Suprapubic skin (tissue), 4 donors: ENCODE measurements around the gene MRPL51. TPM values are rescaled to one million over a fixed set of nuclear protein-coding genes. Genes with fewer than 3 reads are reported as not detected.

Experiments used
- DNase-seq, 2 donors: peaks; one replicate each; pipeline ENCODE4 v3.0.0-alpha.2; 2019; ENCODE audit warnings: low spot score in 2 of 2
- H3K27ac ChIP-seq: fragments of 200-600 bp; sonication (generic); one replicate; pipeline ENCODE4 v1.5.1; 2019
- H3K27me3 ChIP-seq: fragments of 200-600 bp; sonication (generic); one replicate; pipeline ENCODE4 v1.5.1; 2019
- H3K36me3 ChIP-seq: fragments of 200-600 bp; sonication (generic); one replicate; pipeline ENCODE4 v1.5.1; 2019
- H3K4me1 ChIP-seq: fragments of 200-600 bp; sonication (generic); one replicate; pipeline ENCODE4 v1.5.1; 2019
- H3K4me3 ChIP-seq: fragments of 200-600 bp; sonication (generic); one replicate; pipeline ENCODE4 v1.5.1; 2019; ENCODE audit warnings: mild to moderate bottlenecking
- H3K9me3 ChIP-seq: fragments of 200-600 bp; sonication (generic); one replicate; pipeline ENCODE4 v1.5.1; 2019
- EP300 ChIP-seq: sonication (generic); formaldehyde crosslinking; IDR thresholded peaks from one replicate; pipeline ENCODE4 v1.6.1; 2017; ENCODE audit warnings: antibody characterized with exemption
- POLR2A ChIP-seq, 2 donors: fragments of 450-650 bp; IDR thresholded peaks; one replicate each; pipeline ENCODE4 v1.6.1; 2017; ENCODE audit warnings: antibody characterized with exemption in 2 of 2, mild to moderate bottlenecking in 2 of 2, moderate library complexity in 2 of 2
- POLR2AphosphoS5 ChIP-seq, 3 donors: sonication (generic); formaldehyde crosslinking; IDR thresholded peaks; one replicate each; pipeline ENCODE4 v1.6.1; 2017; ENCODE audit warnings: antibody characterized with exemption in 3 of 3
- WGBS: methylation state at CpG from one replicate; pipeline ENCODE4 v1.1.5; 2018; 5-methylcytosine and 5-hydroxymethylcytosine counted together
- total RNA-seq, 4 donors: library from RNA; depleted of rRNA; stranded (reverse); fragments of >200 nt; gene quantifications; one replicate each; pipeline ENCODE4 v1.1.0, GENCODE V29; 2016
- TF ChIP-seq, protein P1 (sequence below), 2 donors: fragments of 200-600 bp in 1 of 2; fragments of 450-650 bp in 1 of 2; sonication (generic) in 1 of 2; IDR thresholded peaks; one replicate each; pipeline ENCODE4 v1.5.1; 2016 to 2019; ENCODE audit warnings: antibody characterized with exemption in 2 of 2, mild to moderate bottlenecking in 1 of 2, moderate library complexity in 1 of 2

Gene MRPL51
- total RNA-seq, 4 donors from 2014 or later, result 28.0 to 42.2 (median 37.9) TPM

DNA sequence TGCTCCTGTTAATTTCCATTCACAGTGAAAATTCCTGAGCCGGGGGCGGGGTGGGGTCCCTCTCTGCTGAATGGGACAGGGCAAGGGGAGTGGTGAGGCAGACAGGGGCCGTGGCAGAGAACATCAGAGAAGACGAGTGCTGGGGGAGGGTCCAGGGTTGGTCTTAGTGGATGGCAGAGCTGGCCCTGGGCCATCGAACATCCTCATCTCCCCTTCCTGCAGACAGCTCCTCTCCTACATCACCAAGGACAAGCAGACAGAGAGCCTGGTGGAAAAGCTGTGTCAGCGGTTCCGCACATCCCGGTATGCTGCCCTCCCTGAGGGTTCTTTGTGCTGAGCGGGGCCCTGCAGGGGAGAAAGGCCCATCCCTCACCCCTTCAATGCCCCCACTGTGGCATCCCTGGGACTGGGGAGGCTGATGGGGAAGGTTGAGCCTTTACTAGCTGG lies 36.3 kb upstream of the MRPL51 start:
- H3K4me1 ChIP-seq, result peaks cover 23% of the 10 kb centered on the region
- no peaks in the 10 kb centered on the region for H3K27me3 ChIP-seq
- peaks cover 76% of the 10 kb centered on the region for H3K36me3 ChIP-seq
- no peak overlapping the region for H3K4me3 ChIP-seq
- no peaks in the 10 kb centered on the region for H3K9me3 ChIP-seq
- 85% methylated on average over 9 of the region's 9 CpGs for WGBS
- DNase-seq, result no peak
- no peak for TF ChIP-seq EP300
- no peak overlapping the region for H3K27ac ChIP-seq

DNA sequence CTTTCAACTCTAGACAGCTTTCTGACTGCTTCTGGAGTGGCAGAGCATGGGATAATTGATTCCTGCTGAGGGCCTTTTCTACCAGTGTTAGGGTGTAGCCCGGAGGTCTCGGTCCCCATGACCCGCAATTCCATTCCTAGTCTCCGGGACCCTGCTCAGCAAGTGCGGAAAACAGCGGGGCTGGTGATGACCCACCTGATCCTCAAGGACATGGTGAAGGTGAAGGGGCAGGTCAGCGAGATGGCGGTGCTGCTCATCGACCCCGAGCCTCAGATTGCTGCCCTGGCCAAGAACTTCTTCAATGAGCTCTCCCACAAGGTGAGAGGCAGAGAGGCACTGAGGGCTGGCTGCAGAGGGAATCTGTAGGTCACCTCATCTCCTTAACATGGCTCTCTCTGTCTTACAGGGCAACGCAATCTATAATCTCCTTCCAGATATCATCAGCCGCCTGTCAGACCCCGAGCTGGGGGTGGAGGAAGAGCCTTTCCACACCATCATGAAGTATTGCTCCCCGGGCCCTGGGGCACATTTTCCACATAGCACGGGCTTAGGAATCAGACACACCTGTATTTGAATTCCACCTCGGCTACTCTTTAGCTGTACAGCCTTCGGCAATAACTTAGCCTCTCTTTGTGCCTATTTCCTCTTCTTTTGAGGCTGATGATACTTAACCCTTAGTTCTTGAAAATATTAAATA lies 35.6 kb upstream of the MRPL51 start:
- peaks cover 80% of the 10 kb centered on the region for H3K36me3 ChIP-seq

DNA sequence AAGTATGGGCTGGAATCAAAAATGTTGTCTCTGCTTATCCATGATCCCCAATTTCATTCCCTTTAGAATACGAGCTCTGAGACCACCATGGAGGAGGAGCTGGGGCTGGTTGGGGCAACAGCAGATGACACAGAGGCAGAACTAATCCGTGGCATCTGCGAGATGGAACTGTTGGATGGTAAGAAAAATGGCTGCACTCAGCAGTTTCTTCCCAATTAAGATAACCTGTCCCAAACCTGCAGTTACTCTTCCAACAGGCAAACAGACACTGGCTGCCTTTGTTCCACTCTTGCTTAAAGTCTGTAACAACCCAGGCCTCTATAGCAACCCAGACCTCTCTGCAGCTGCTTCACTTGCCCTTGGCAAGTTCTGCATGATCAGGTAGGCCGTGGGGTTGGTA lies 34.6 kb upstream of the MRPL51 start:
- TF ChIP-seq, protein P1, sequence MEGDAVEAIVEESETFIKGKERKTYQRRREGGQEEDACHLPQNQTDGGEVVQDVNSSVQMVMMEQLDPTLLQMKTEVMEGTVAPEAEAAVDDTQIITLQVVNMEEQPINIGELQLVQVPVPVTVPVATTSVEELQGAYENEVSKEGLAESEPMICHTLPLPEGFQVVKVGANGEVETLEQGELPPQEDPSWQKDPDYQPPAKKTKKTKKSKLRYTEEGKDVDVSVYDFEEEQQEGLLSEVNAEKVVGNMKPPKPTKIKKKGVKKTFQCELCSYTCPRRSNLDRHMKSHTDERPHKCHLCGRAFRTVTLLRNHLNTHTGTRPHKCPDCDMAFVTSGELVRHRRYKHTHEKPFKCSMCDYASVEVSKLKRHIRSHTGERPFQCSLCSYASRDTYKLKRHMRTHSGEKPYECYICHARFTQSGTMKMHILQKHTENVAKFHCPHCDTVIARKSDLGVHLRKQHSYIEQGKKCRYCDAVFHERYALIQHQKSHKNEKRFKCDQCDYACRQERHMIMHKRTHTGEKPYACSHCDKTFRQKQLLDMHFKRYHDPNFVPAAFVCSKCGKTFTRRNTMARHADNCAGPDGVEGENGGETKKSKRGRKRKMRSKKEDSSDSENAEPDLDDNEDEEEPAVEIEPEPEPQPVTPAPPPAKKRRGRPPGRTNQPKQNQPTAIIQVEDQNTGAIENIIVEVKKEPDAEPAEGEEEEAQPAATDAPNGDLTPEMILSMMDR (IDR thresholded peaks at IDR 0.05), result no peak
- WGBS, result 81% methylated on average over 4 of the region's 4 CpGs
- peaks cover 90% of the 10 kb centered on the region for H3K36me3 ChIP-seq

More for the DNA sequence above, 35.6 kb upstream of the MRPL51 start:
- peaks cover 18% of the 10 kb centered on the region for H3K4me1 ChIP-seq
- H3K27ac ChIP-seq, result no peak overlapping the region
- H3K4me3 ChIP-seq, result no peak overlapping the region
- H3K9me3 ChIP-seq, result no peaks in the 10 kb centered on the region
- no peak for DNase-seq
- WGBS, result 74% methylated on average over 17 of the region's 17 CpGs
- no peaks in the 10 kb centered on the region for H3K27me3 ChIP-seq
- TF ChIP-seq POLR2A (IDR thresholded peaks at IDR 0.05) (no peak), EP300 (no peak), POLR2AphosphoS5 (IDR thresholded peaks at IDR 0.05) (no peak)
- TF ChIP-seq, protein P1 (IDR thresholded peaks at IDR 0.05), result no peak

DNA sequence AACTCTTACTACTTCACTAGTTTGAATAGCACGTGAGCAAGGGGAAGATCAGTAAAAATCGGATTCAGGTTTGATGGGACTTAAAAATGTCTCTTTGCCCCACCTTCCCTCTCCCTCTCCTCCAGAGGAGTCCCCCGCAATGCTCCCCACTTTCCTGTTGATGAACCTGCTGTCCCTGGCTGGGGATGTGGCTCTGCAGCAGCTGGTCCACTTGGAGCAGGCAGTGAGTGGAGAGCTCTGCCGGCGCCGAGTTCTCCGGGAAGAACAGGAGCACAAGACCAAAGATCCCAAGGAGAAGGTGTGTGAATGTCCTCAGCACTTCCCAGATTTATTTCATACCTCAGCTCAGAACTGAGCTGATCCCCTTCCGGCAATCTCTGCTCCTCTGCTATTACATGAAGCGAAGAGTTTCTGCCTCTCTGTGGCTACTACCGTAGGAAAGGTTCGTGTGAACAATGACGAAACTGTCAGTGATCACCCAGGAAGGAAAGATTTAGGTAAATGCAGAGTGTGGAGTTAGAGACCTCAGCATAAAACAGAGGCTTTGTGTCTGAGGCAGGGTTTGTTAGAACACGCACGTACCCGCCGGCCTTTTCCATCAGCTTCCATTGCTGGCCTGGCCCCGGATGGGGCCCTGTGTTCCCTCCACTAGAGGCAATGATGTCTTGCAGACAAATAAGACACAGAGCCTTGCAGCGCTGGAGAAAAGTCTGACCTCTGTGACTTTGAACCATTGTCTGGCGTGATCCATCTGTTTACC lies 33.9 kb upstream of the MRPL51 start:
- no peak overlapping the region for H3K4me3 ChIP-seq
- no peaks in the 10 kb centered on the region for H3K27me3 ChIP-seq
- WGBS, result 81% methylated on average over 19 of the region's 19 CpGs
- no peak for DNase-seq
- peaks cover 95% of the 10 kb centered on the region for H3K36me3 ChIP-seq
- no peak overlapping the region for H3K27ac ChIP-seq
- no peak for TF ChIP-seq POLR2A (IDR thresholded peaks at IDR 0.05)
- TF ChIP-seq EP300, result no peak
- TF ChIP-seq, protein P1 (IDR thresholded peaks at IDR 0.05), result no peak
- TF ChIP-seq POLR2AphosphoS5 (IDR thresholded peaks at IDR 0.05), result no peak
- peaks cover under 1% of the 10 kb centered on the region for H3K4me1 ChIP-seq
- no peaks in the 10 kb centered on the region for H3K9me3 ChIP-seq

More for the DNA sequence above, 34.6 kb upstream of the MRPL51 start:
- H3K4me1 ChIP-seq, result peaks cover 8% of the 10 kb centered on the region
- no peak for DNase-seq
- no peak overlapping the region for H3K27ac ChIP-seq
- H3K27me3 ChIP-seq, result no peaks in the 10 kb centered on the region
- H3K4me3 ChIP-seq, result no peak overlapping the region
- no peaks in the 10 kb centered on the region for H3K9me3 ChIP-seq

DNA sequence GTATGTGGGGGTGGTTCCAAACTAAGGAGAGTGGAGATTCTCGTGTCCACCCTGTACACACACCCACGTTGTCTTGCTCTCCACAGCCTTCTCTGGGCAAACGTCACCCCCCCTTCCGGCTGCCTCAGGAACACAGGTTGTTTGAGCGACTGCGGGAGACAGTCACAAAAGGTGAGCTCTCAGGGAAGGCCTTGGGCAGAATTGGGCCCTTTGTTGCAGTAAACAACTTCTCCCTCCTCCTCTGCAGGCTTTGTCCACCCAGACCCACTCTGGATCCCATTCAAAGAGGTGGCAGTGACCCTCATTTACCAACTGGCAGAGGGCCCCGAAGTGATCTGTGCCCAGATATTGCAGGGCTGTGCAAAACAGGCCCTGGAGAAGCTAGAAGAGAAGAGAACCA lies 33.1 kb upstream of the MRPL51 start:
- no peak for TF ChIP-seq EP300
- H3K27ac ChIP-seq, result no peak overlapping the region
- no peaks in the 10 kb centered on the region for H3K4me1 ChIP-seq
- no peaks in the 10 kb centered on the region for H3K9me3 ChIP-seq
- 86% methylated on average over 7 of the region's 7 CpGs for WGBS
- peaks cover 98% of the 10 kb centered on the region for H3K36me3 ChIP-seq
- H3K4me3 ChIP-seq, result no peak overlapping the region
- no peak for DNase-seq
- no peaks in the 10 kb centered on the region for H3K27me3 ChIP-seq

DNA sequence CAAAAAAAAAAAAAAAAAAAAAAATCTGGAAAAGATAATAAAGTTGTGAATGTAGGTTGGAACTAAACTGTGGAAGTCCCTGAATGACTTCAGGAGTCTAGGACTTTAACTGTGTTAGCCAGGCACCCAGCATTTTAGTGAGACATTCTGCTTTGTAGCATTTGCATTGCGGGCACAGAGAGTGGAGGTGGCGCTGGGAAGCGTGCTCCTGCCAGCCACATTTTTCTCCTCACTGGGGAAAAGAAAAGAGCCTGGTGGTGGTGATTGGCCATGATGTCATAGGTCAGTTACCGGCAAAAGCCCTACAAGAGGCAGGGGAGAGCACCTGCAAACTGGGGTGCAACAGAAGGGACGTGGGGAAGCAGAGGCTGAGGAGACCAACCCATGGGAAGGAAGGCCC lies 31.6 kb upstream of the MRPL51 start:
- no peaks in the 10 kb centered on the region for H3K4me1 ChIP-seq
- WGBS, result 94% methylated on average over 5 of the region's 5 CpGs
- no peak for DNase-seq
- TF ChIP-seq POLR2AphosphoS5 (IDR thresholded peaks at IDR 0.05) (no peak), POLR2A (IDR thresholded peaks at IDR 0.05) (no peak), EP300 (no peak)
- TF ChIP-seq, protein P1 (IDR thresholded peaks at IDR 0.05), result no peak
- H3K36me3 ChIP-seq, result peaks cover 98% of the 10 kb centered on the region
- H3K27ac ChIP-seq, result no peak overlapping the region
- no peaks in the 10 kb centered on the region for H3K9me3 ChIP-seq
- H3K4me3 ChIP-seq, result no peak overlapping the region
- H3K27me3 ChIP-seq, result no peaks in the 10 kb centered on the region
